ENCODE results near the gene RPS6KB1.
"Not testable (repeated sequence)": the region's sequence is repeated elsewhere in the genome, so short reads cannot be mapped to it uniquely, and the experiment has no call there.

RPS6KB1 gene

GRCh38 chr17:59892924-59893675 lies at the start of gene RPS6KB1, which contains the start of gene TUBD1:
Gene RPS6KB1 (plus strand): TSS chr17:59893121. CDS start chr17:59893185, 64 bp downstream.
Gene TUBD1 (minus strand): TSS chr17:59892943. CDS start chr17:59891002, 1,941 bp downstream.
- DNase-seq: peak; percentile 96 to 99 (median 98)

- no peak for DNase-seq
These were observed 47.9 kb upstream of the RPS6KB1 start for GRCh38 chr17:59844884-59845594.

- DNase-seq: peak in 2 of 3 experiments; percentile 76 to 94
These were observed 47.1 kb upstream of the RPS6KB1 start for GRCh38 chr17:59845595-59846393.

GRCh38 chr17:59846394-59847165 lies 46.3 kb upstream of the RPS6KB1 start:
- DNase-seq: peak in 2 of 3 experiments; percentile 52 to 75

- DNase-seq: no peak
These were observed 44.6 kb upstream of the RPS6KB1 start for GRCh38 chr17:59848385-59848668.

- no peak for DNase-seq
These were observed 44.1 kb upstream of the RPS6KB1 start for GRCh38 chr17:59848778-59849177.

- DNase-seq: not testable (repeated sequence)
These were observed 42.6 kb upstream of the RPS6KB1 start for GRCh38 chr17:59850311-59850710.

- no peak for DNase-seq
These were observed 41.2 kb upstream of the RPS6KB1 start for GRCh38 chr17:59851439-59852375.

- DNase-seq: not testable (repeated sequence)
These were observed 40.1 kb upstream of the RPS6KB1 start for GRCh38 chr17:59852847-59853167.

- DNase-seq: peak in 2 of 3 experiments; percentile 16 to 46
These were observed 39.6 kb upstream of the RPS6KB1 start for GRCh38 chr17:59853168-59853918.

- not testable (repeated sequence) for DNase-seq
These were observed 38.8 kb upstream of the RPS6KB1 start for GRCh38 chr17:59853919-59854729.

- peak in 1 of 3 experiments; percentile 36 for DNase-seq
These were observed 35.8 kb upstream of the RPS6KB1 start for GRCh38 chr17:59856859-59857794.

GRCh38 chr17:59858167-59858816 lies 34.6 kb upstream of the RPS6KB1 start:
- DNase-seq: no peak

GRCh38 chr17:59858932-59859331 lies 34.0 kb upstream of the RPS6KB1 start:
- no peak for DNase-seq

GRCh38 chr17:59859444-59860025 lies 33.4 kb upstream of the RPS6KB1 start:
- DNase-seq: peak in 1 of 3 experiments; percentile 43

- no peak for DNase-seq
These were observed 29.3 kb upstream of the RPS6KB1 start for GRCh38 chr17:59863616-59864015.

GRCh38 chr17:59869941-59870218 lies 23.0 kb upstream of the RPS6KB1 start:
- no peak for DNase-seq

- no peak for DNase-seq
These were observed 22.4 kb upstream of the RPS6KB1 start for GRCh38 chr17:59870482-59870881.
